Measurements from ENCODE around the gene U2AF1. TPM values are rescaled to one million over a fixed set of nuclear protein-coding genes. Genes with fewer than 3 reads are reported as not detected.
A peak's percentile ranks its signal among the peaks of the same experiment; 100 is the strongest.
"Not testable (repeated sequence)": the region's sequence is repeated elsewhere in the genome, so short reads cannot be mapped to it uniquely, and the experiment has no call there.

The U2AF1 gene
- total and polyA plus RNA-seq, 9 of the 15 experiments (the other 6 are each of a cell fraction or from before 2014, with no cell fraction given), result 27.2 to 213 (median 60.1) TPM

GRCh38 chr21:43066690-43067089 is 40.7 kb downstream of the U2AF1 start:
- H3K27ac ChIP-seq (ENCODE audit: extremely low read depth, low read depth, low read length); CTCF ChIA-PET (ENCODE audit: low intra/inter-chr PET ratio); H3K27me3 ChIP-seq (ENCODE audit: control insufficient read depth in 2 of 2, insufficient read depth in 2 of 2, low read length in 2 of 2); POLR2A ChIA-PET; BruUV-seq (replicated peaks); H3K4me3 ChIP-seq; H3K4me1 ChIP-seq (replicated peaks in 1 of 2; ENCODE audit: control insufficient read depth in 2 of 2, insufficient read depth in 2 of 2, low read length in 2 of 2); H3K9ac ChIP-seq (ENCODE audit: insufficient read depth in 1 of 2, low read depth in 2 of 2, low read length in 2 of 2); H3K9me1 ChIP-seq (ENCODE audit: control insufficient read depth, insufficient read depth, low read length); intact Hi-C loops (cut with micrococcal nuclease); H4K20me1 ChIP-seq (replicated peaks; ENCODE audit: control insufficient read depth, insufficient read depth, low read length); H2AFZ ChIP-seq (ENCODE audit: low read depth, low read length); H3K4me2 ChIP-seq (ENCODE audit: insufficient read depth, low read length); FAIRE-seq; in situ Hi-C loops (cut with MboI); H3K79me2 ChIP-seq (ENCODE audit: control insufficient read depth, insufficient read depth, low read length); DNase-seq (ENCODE audit: extremely low read depth in 1 of 4, low spot score in 3 of 4); H3K36me3 ChIP-seq (ENCODE audit: control insufficient read depth, insufficient read depth, low read length); H3K9me3 ChIP-seq (replicated peaks; ENCODE audit: control insufficient read depth, insufficient read depth, low read depth, low read length): not testable (repeated sequence)
- WGBS (ENCODE audit: insufficient coverage, low coverage, missing lambda C conversion rate), result 87% methylated on average over 6 of the region's 12 CpGs
- peak; percentile 6; the same call in 2 of the 3 replicates for ATAC-seq

- H3K36me3 ChIP-seq (ENCODE audit: control insufficient read depth, insufficient read depth, low read length); BruUV-seq (replicated peaks); H3K4me2 ChIP-seq (ENCODE audit: insufficient read depth, low read length); H3K27me3 ChIP-seq (ENCODE audit: control insufficient read depth in 2 of 2, insufficient read depth in 2 of 2, low read length in 2 of 2); H3K9me1 ChIP-seq (ENCODE audit: control insufficient read depth, insufficient read depth, low read length); in situ Hi-C loops (cut with MboI); H2AFZ ChIP-seq (ENCODE audit: low read depth, low read length); CTCF ChIA-PET (ENCODE audit: low intra/inter-chr PET ratio); H3K27ac ChIP-seq (ENCODE audit: extremely low read depth, low read depth, low read length); H3K9me3 ChIP-seq (replicated peaks; ENCODE audit: control insufficient read depth, insufficient read depth, low read depth, low read length); H3K4me3 ChIP-seq; H3K9ac ChIP-seq (ENCODE audit: insufficient read depth in 1 of 2, low read depth in 2 of 2, low read length in 2 of 2); FAIRE-seq; DNase-seq (ENCODE audit: extremely low read depth in 1 of 4, low spot score in 3 of 4); intact Hi-C loops (cut with micrococcal nuclease); H3K4me1 ChIP-seq (replicated peaks in 1 of 2; ENCODE audit: control insufficient read depth in 2 of 2, insufficient read depth in 2 of 2, low read length in 2 of 2); POLR2A ChIA-PET; ATAC-seq; H4K20me1 ChIP-seq (replicated peaks; ENCODE audit: control insufficient read depth, insufficient read depth, low read length); H3K79me2 ChIP-seq (ENCODE audit: control insufficient read depth, insufficient read depth, low read length): not testable (repeated sequence)
- 96% methylated on average over 4 of the region's 30 CpGs for WGBS (ENCODE audit: insufficient coverage, low coverage, missing lambda C conversion rate)
- peak; percentile 35; the same call in 1 of the 2 replicates for TF ChIP-seq RBFOX2 (IDR thresholded peaks at IDR 0.05; ENCODE audit: low read depth, low read length)
Measured at GRCh38 chr21:43065991-43066390, 41.4 kb downstream of the U2AF1 start.

GRCh38 chr21:43064265-43064917 is 43.0 kb downstream of the U2AF1 start:
- ATAC-seq; FAIRE-seq; H4K20me1 ChIP-seq (replicated peaks; ENCODE audit: control insufficient read depth, insufficient read depth, low read length); H3K4me3 ChIP-seq; intact Hi-C loops (cut with micrococcal nuclease); in situ Hi-C loops (cut with MboI); CTCF ChIA-PET (ENCODE audit: low intra/inter-chr PET ratio); H3K36me3 ChIP-seq (ENCODE audit: control insufficient read depth, insufficient read depth, low read length); POLR2A ChIA-PET; H3K9me1 ChIP-seq (ENCODE audit: control insufficient read depth, insufficient read depth, low read length); H3K4me1 ChIP-seq (replicated peaks in 1 of 2; ENCODE audit: control insufficient read depth in 2 of 2, insufficient read depth in 2 of 2, low read length in 2 of 2); H3K9me3 ChIP-seq (replicated peaks; ENCODE audit: control insufficient read depth, insufficient read depth, low read depth, low read length); H3K9ac ChIP-seq (ENCODE audit: insufficient read depth in 1 of 2, low read depth in 2 of 2, low read length in 2 of 2); H3K27ac ChIP-seq (ENCODE audit: extremely low read depth, low read depth, low read length); H3K4me2 ChIP-seq (ENCODE audit: insufficient read depth, low read length); DNase-seq (ENCODE audit: extremely low read depth in 1 of 4, low spot score in 3 of 4); H3K27me3 ChIP-seq (ENCODE audit: control insufficient read depth in 2 of 2, insufficient read depth in 2 of 2, low read length in 2 of 2); H3K79me2 ChIP-seq (ENCODE audit: control insufficient read depth, insufficient read depth, low read length); BruUV-seq (replicated peaks); H2AFZ ChIP-seq (ENCODE audit: low read depth, low read length): not testable (repeated sequence)
- WGBS (ENCODE audit: insufficient coverage, low coverage, missing lambda C conversion rate), result no CpG with 5 or more reads among the region's 22 CpGs
